CD4-positive, alpha-beta T cell treated with Interleukin-15 for 4 hours (primary cell): ENCODE measurements around the gene LCN2.
"Not testable (repeated sequence)": the region's sequence is repeated elsewhere in the genome, so short reads cannot be mapped to it uniquely, and the experiment has no call there.

Source experiments
- DNase-seq: peaks from one replicate; pipeline ENCODE4 v3.0.0-alpha.2; 2020; ENCODE audit warnings: low spot score

Gene LCN2

DNA sequence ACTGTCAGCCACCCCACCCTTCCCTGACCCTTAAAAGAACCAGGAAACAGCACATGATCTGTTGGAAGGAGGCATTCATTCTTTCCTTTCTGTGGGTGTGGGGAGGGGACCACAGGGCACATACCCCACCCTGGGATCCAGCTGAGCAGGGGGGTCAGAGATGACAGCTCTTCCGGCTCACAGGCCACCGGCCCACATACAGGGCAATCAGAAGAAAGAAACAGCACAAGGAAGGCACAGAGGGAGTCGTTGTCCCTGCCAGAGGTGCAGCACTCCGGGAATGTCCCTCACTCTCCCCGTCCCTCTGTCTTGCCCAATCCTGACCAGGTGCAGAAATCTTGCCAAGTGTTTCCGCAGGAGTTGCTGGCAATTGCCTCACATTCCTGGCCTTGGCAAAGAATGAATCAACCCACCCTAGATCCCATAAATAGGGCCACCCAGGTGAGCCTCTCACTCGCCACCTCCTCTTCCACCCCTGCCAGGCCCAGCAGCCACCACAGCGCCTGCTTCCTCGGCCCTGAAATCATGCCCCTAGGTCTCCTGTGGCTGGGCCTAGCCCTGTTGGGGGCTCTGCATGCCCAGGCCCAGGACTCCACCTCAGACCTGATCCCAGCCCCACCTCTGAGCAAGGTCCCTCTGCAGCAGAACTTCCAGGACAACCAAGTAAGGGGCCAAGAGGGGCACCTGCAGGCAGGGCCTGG, at the start of gene LCN2:
Gene LCN2, plus strand, starts transcription at position 453 of the 701 bp plus-strand sequence. Its CDS starts 73 bp downstream, at position 526.
- no peak for DNase-seq

DNA sequence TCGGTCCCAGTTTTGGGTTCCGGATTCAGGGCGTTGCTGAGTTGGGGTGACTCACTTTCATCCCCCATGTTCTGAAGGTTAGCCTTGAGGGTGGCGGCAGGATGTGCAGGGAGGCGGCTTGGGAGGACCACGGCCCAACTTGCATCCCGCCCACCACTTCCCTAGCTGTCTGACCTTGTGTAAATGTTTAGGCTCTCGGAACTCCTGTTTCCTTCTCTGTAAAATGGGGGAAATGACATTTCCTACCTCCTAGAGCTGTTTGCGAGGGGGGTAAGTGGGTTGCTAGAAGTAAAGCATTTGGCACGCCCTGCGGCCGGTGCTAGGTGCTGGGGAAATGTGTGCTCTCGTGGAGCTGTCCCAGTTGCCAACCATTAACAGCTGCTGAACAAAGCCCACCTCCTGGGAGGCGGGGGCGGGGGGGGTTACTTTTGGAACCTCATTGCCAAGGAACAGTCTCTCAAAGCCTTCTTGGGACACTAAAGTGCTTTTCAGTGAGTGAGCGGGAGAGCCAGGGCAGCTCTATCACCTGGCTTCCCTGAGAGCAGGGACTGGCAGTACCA, 49.2 kb upstream of the LCN2 start:
- no peak for DNase-seq

DNA sequence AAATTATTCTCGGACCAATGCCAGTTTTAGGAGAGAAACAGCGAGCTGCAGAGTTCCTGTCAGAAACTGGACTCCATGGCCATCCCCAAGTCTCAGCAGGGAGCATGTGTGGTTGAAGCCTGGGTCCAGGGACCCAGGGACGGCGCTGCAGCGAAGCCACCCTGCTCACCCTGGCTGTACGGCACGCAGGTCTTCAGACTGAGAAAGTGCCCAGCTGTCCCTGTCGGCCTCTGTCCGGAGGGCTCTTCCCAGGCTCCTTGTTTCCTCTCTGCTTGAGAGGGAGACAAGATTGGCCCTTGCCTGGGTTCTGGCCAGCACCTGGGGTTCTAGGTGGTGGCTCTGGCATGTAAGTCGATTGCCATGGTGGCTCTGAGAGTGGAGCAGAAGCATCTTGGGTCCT, 48.7 kb upstream of the LCN2 start:
- DNase-seq, result no peak

DNA sequence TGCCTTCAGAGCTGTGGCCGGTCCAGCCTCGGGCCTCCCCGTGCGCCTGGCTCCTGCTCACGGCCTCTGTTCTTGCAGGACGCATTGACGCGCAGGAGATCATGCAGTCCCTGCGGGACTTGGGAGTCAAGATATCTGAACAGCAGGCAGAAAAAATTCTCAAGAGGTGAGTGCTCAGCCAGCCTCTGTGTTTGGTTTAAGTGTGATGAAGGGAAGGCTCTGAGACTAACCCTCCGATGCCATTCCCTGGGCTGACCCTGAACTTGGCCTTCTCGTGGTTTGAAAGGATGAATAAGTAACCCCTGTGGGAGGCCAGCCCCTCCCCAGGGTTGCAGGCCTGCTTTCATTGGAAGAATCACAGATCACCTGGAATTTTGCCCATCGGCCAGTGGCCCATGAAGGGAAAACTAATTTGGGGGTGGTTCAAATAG, 48.0 kb upstream of the LCN2 start:
- no peak for DNase-seq

DNA sequence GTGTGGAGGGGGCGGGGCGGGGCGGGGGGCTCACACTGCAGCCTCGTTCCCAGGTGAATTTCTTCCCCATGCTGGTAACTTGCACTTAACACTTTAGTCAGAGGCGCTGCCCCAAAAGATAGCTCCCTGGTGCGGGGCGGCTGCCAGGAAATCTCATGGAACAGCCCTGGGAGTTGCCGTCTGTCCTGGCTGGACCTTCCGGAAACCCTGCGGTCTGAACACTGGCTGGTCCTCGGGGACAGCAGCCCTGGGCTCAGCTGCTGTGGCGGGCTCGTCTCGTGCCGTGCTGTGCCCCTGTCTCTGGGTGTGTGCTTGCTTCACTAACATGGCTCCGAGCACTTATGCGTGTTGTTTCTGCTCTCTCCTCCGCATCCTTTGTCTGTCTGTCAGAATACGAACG, 47.6 kb upstream of the LCN2 start:
- DNase-seq, result no peak

DNA sequence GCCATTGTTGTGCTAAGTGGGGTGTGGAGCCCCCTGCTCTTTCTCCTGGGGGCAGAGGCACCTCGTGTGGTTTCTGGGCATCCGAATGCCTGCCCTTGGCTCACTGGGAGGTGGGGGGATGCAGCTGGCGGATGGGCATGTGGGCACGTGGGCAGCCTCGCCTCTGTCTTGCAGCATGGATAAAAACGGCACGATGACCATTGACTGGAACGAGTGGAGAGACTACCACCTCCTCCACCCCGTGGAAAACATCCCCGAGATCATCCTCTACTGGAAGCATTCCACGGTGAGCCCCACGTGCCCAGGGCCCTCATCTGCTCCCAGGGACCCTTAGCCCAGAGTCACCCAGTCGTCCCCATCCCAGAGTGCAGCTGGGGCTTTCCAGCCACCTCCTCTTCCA, 47.1 kb upstream of the LCN2 start:
- no peak for DNase-seq

DNA sequence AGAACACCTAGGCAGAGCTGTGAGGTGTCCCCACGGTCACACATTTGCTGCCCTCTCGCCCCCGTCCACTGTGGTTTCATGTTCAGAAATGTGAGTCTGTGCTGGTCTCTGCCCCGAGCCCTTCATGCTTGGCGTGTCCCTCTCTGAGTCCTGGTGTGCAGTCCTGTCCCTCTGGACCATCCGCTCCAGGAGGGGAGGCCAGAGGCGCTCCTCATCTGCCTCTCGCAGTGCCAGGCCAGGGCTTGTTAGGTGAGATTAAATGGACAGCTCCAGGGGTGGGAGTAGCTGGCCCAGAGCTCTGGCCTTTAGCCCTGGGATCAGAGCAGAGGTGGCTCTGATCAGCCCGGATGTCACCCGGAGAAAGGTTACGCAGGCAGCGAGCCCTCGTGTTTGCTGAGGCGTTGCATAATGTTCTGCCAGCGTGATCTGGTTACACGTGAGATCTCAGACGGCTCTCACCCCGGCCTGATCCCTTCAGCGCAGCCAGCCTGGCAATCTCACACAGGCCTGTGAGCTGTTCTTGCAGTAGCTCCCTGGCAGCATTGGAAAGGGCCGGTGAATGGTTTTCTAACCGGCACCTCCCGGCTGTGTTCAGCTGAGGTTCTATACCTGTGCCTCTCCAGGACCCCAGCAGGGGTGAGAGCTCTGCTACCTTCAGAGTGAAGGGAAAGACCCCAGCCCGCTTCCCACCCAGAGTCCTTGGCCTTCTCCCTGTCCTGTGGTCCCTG, 46.2 kb upstream of the LCN2 start:
- DNase-seq, result no peak

DNA sequence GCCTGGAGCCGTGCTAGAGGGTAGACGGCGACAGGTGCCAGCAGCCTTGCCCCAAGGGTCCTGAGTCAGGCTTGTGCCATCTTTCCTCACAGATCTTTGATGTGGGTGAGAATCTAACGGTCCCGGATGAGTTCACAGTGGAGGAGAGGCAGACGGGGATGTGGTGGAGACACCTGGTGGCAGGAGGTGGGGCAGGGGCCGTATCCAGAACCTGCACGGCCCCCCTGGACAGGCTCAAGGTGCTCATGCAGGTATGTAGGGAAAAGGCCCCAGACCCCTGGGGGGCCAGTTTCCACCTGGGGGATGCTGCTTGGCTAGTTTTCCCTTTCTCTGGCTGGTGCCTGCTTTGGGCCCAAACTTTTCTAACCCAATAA, 45.7 kb upstream of the LCN2 start:
- peak; percentile 51 for DNase-seq

DNA sequence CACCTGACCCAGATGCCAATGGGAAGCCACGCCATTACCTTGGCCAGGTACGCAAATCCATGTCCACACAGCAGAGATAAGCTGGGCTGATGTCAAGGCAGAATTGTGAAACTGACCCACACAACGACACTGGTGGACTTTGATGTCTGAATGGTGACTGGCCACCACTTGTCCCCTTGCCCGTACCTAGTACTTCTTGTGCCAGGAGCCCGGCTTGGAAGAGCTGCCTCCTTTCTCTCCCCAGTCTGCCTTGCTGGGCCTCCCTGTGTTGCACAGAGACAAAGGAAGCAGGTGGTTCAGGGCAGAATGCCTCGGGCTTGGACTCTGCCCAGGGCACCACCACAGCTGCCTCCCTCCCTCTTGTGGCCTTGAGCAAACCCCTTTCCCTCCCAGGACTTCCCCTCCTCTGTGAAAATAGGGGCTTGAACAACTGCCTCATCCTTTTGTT, 45.1 kb upstream of the LCN2 start:
- no peak for DNase-seq

DNA sequence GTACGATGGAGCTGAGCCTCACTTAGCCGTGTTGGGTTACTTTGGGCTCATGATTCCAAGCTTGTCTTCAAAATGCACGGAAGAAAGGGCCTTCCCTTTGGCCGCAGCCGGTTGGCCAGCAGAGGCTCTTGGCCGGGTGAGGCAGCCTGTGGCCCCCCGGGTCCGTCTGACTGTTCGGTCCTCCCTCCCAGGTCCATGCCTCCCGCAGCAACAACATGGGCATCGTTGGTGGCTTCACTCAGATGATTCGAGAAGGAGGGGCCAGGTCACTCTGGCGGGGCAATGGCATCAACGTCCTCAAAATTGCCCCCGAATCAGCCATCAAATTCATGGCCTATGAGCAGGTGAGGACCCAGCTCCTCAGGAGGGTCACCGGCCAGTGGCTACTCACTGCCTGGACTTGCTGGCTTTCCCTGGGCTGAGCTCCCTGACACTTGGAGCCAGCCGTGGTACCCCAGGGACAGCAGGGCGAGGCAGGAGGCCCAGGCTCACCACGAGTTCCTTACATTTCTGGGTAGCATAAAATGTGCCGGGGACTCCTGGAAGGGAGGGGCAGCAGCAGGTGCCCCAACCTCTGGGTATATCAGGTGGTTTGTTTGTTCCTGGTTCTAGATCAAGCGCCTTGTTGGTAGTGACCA, 43.6 kb upstream of the LCN2 start:
- DNase-seq, result no peak

DNA sequence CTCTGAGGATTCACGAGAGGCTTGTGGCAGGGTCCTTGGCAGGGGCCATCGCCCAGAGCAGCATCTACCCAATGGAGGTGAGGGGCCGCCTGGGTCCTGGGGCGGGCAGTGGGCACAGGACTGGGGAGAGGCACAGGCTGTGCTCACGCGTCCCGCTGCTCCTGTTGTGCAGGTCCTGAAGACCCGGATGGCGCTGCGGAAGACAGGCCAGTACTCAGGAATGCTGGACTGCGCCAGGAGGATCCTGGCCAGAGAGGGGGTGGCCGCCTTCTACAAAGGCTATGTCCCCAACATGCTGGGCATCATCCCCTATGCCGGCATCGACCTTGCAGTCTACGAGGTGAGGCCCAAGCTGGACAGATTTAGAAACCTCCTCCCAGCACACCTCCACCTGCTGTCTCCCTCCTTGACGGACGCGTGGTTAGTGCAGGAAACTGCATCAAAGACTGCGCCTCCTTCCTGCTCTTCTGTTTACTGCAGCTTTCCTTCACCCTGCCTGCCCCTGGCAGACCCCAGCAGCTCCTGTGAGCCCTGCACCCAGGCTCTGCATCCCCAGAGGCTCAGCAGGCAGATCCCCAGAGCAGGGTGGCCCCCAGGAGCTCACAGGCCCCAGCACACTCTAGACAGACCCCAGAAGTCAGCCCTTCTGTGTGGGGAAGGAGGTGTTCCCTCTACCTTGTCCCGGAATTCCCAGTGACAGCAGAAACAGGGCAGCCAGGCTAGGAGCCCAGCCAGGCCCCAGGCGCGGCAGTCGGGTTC, 42.9 kb upstream of the LCN2 start:
- DNase-seq, result no peak

DNA sequence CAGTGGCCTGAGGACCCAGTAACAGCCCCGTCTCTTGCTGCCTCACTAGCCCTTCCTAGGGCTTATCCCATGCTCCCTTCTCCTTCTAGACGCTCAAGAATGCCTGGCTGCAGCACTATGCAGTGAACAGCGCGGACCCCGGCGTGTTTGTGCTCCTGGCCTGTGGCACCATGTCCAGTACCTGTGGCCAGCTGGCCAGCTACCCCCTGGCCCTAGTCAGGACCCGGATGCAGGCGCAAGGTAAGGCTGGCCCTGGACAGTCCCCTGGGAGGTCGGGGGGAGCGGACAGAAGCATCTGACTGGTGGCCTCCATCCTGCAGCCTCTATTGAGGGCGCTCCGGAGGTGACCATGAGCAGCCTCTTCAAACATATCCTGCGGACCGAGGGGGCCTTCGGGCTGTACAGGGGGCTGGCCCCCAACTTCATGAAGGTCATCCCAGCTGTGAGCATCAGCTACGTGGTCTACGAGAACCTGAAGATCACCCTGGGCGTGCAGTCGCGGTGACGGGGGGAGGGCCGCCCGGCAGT, 42.2 kb upstream of the LCN2 start:
- DNase-seq, result no peak

DNA sequence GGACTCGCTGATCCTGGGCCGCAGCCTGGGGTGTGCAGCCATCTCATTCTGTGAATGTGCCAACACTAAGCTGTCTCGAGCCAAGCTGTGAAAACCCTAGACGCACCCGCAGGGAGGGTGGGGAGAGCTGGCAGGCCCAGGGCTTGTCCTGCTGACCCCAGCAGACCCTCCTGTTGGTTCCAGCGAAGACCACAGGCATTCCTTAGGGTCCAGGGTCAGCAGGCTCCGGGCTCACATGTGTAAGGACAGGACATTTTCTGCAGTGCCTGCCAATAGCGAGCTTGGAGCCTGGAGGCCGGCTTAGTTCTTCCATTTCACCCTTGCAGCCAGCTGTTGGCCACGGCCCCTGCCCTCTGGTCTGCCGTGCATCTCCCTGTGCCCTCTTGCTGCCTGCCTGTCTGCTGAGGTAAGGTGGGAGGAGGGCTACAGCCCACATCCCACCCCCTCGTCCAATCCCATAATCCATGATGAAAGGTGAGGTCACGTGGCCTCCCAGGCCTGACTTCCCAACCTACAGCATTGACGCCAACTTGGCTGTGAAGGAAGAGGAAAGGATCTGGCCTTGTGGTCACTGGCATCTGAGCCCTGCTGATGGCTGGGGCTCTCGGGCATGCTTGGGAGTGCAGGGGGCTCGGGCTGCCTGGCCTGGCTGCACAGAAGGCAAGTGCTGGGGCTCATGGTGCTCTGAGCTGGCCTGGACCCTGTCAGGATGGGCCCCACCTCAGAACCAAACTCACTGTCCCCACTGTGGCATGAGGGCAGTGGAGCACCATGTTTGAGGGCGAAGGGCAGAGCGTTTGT, 41.6 kb upstream of the LCN2 start:
- no peak for DNase-seq

DNA sequence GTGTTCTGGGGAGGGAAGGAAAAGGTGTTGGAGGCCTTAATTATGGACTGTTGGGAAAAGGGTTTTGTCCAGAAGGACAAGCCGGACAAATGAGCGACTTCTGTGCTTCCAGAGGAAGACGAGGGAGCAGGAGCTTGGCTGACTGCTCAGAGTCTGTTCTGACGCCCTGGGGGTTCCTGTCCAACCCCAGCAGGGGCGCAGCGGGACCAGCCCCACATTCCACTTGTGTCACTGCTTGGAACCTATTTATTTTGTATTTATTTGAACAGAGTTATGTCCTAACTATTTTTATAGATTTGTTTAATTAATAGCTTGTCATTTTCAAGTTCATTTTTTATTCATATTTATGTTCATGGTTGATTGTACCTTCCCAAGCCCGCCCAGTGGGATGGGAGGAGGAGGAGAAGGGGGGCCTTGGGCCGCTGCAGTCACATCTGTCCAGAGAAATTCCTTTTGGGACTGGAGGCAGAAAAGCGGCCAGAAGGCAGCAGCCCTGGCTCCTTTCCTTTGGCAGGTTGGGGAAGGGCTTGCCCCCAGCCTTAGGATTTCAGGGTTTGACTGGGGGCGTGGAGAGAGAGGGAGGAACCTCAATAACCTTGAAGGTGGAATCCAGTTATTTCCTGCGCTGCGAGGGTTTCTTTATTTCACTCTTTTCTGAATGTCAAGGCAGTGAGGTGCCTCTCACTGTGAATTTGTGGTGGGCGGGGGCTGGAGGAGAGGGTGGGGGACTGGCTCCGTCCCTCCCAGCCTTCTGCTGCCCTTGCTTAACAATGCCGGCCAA, 40.8 kb upstream of the LCN2 start:
- DNase-seq, result no peak

DNA sequence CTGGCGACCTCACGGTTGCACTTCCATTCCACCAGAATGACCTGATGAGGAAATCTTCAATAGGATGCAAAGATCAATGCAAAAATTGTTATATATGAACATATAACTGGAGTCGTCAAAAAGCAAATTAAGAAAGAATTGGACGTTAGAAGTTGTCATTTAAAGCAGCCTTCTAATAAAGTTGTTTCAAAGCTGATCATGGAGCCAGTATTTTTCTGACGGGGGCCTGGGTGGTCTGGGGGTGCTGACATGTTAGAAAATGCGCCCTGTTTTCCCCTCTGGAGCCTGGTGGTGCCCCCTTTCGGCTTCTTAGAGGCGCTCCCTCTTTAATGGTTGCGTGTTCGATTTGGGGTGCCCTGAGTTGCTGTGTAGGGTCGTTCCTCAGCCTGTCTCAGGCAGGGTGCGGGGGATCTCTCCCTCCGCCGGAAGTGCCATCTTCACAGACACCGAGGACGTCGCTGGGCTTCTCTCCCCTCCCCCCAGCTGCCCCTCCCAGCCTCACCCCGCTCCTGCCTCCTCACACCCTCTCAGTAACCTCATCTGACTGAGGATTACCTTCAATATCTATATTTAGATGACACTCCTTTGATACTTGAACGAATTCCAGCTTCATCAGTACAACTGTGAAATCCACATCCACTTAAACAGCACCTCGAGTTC, 40.1 kb upstream of the LCN2 start:
- no peak for DNase-seq

DNA sequence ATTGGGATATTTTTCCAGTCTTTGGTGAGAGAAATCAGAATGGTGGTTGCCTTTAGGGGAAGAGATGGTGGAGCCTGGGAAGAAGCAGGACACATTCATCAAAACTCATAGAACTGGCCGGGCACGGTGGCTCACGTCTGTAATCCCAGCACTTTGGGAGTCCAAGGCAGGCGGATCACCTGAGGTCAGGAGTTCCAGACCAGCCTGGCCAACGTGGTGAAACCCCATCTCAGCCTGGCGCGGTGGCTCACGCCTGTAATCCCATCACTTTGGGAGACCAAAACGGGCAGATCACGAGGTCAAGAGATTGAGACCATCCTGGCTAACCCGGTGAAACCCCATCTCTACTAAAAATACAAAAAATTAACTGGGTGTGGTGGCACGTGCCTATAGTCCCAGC, 37.5 kb upstream of the LCN2 start:
- not testable (repeated sequence) for DNase-seq

DNA sequence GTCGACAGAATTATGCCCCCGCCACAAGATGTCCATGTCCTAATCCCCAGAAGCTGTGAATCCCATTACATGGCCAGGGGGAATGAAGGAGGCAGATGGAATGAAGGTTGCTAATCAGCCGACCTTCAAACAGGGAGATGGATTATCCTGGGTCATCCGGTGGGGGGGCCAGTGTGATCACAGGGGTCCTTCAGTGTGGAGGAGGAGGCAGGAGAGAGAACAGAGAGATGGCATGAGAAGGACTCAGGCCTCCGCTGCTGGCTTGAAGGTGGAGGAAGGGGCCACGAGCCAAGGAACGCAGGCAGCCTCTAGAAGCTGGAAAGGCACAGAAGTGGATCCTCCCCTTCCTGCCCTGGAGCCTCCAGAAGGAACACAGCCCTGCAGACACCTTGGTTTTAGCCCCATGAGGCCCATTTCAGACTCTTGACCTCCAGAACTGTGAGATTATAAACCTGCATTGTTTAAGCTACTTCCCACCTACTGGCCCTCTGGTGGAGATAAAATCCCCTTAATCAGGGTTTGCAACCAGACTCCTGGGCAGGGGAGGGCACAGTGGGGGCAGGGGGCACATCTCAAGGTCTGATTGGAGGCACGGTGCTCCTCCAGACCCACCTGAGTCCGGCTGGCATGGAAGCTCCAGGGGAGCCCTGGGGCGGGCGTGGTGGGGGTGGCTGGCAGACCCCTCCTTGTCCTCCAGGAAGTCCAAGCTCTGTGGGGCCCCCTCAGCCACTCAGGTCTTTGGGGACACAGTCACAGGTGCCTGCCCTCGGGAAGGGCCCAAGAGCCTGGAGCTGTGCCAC, 35.5 kb upstream of the LCN2 start:
- DNase-seq, result no peak

DNA sequence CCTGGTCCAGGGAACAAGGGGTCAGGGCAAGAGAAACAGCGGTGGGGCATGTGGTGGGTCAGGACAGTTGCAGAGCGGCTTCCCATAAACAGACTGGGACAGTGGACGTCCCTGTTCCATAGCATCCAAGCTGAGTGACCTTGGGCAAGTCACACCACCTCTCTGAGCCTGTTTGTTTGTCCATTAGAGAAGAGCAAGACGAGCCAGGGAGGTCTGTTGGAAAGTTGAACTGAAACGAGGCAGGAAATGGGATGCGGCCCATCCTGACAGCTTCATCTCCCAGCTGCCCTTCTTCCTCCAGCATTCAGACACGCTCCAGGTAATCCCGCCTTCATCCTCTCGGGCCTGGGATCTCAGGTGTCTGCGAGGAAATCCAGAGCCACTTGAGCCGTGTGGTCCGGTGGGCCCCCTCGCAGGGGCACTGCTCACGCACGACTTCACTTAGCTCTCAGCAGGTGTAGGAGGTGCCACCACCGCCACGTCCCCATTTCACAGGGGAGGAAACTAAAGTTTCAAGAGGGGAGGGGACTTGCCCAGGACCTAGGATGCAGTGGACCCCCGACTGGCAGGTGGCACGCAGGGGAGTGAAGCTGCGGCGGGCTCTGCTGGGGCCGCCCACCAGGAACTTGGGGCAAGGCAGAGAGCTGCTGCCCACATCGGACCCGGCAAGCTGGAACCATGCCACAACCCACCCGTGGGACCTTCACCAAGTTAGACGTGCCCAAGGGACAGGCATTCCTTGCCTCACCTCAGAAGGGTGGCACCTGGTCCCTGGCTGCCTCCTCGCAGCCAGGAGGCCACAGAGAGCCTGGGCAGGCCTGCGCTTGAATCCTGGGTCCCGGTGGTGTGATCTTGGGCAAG, 34.7 kb upstream of the LCN2 start:
- no peak for DNase-seq
